Measurements from ENCODE around the gene GNA12.

The GNA12 gene

GRCh38 chr7:2688409-2689342, 155.4 kb downstream of the GNA12 start:
- Histone ChIP-seq H3K36me3 (ENCODE audit: low read depth) (no peaks in the 10 kb centered on the region), H3K4me3 (ENCODE audit: severe bottlenecking) (peak overlapping the region; percentile 16), H3K27me3 (ENCODE audit: insufficient read depth, poor library complexity, severe bottlenecking) (peaks cover 20% of the 10 kb centered on the region), H3K27ac (ENCODE audit: poor library complexity, severe bottlenecking) (no peak overlapping the region), H3K4me1 (ENCODE audit: insufficient read depth, poor library complexity, severe bottlenecking) (no peaks in the 10 kb centered on the region), H3K9me3 (ENCODE audit: severe bottlenecking) (no peaks in the 10 kb centered on the region)
- TF ChIP-seq, protein P1, sequence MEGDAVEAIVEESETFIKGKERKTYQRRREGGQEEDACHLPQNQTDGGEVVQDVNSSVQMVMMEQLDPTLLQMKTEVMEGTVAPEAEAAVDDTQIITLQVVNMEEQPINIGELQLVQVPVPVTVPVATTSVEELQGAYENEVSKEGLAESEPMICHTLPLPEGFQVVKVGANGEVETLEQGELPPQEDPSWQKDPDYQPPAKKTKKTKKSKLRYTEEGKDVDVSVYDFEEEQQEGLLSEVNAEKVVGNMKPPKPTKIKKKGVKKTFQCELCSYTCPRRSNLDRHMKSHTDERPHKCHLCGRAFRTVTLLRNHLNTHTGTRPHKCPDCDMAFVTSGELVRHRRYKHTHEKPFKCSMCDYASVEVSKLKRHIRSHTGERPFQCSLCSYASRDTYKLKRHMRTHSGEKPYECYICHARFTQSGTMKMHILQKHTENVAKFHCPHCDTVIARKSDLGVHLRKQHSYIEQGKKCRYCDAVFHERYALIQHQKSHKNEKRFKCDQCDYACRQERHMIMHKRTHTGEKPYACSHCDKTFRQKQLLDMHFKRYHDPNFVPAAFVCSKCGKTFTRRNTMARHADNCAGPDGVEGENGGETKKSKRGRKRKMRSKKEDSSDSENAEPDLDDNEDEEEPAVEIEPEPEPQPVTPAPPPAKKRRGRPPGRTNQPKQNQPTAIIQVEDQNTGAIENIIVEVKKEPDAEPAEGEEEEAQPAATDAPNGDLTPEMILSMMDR (IDR thresholded peaks at IDR 0.05; ENCODE audit: poor library complexity, severe bottlenecking) = no peak
- DNase-seq (ENCODE audit: low spot score) = no peak
- ATAC-seq (ENCODE audit: low read depth) = 0 out of 3 replicates have a peak, but pooled peaks have one; percentile 24

DNA sequence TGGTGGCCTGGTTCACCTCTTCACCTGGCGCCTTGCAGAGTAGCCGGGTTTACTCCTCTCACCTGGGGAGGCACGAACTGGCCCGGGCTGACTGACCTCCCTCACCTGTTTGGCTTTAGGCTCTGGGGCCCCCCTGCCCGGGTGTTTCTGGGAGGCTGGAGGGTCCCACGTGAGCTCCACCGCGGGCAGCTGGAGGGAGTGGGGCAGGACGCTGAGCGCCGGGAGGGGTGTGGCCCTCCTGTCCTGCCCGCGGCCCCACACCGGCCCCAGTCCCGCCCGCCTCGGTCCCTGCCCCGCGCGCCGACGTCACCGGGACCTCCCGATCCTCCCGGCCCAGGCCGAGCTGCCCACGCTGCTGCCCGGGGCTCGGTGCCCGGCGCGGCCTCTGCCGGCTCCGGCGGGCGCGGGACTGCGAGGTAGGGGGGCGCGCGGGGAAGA, 156.2 kb downstream of the GNA12 start, which contains the start of gene AMZ1:
AMZ1 (plus strand) TSS at position 322 of the 438 bp plus-strand sequence. CDS start 12,250 bp downstream, outside the sequence.
- Histone ChIP-seq H3K27ac (ENCODE audit: poor library complexity, severe bottlenecking) (no peak within 1 kb of the TSS), H3K4me3 (ENCODE audit: severe bottlenecking) (peak within 1 kb of the TSS; percentile 16), H3K36me3 (ENCODE audit: low read depth) (no peaks in the 10 kb centered on the region), H3K9me3 (ENCODE audit: severe bottlenecking) (no peaks in the 10 kb centered on the region), H3K27me3 (ENCODE audit: insufficient read depth, poor library complexity, severe bottlenecking) (peaks cover 20% of the 10 kb centered on the region), H3K4me1 (ENCODE audit: insufficient read depth, poor library complexity, severe bottlenecking) (no peaks in the 10 kb centered on the region)
- TF ChIP-seq, protein P1 (IDR thresholded peaks at IDR 0.05; ENCODE audit: poor library complexity, severe bottlenecking) = no peak
- ATAC-seq (ENCODE audit: low read depth) (peak; percentile 49), DNase-seq (ENCODE audit: low spot score) (no peak)

GRCh38 chr7:2687338-2687869, 156.7 kb downstream of the GNA12 start:
- Histone ChIP-seq H3K27me3 (ENCODE audit: insufficient read depth, poor library complexity, severe bottlenecking) (peaks cover 20% of the 10 kb centered on the region), H3K9me3 (ENCODE audit: severe bottlenecking) (no peaks in the 10 kb centered on the region), H3K27ac (ENCODE audit: poor library complexity, severe bottlenecking) (no peak overlapping the region), H3K36me3 (ENCODE audit: low read depth) (no peaks in the 10 kb centered on the region), H3K4me1 (ENCODE audit: insufficient read depth, poor library complexity, severe bottlenecking) (no peaks in the 10 kb centered on the region), H3K4me3 (ENCODE audit: severe bottlenecking) (no peak overlapping the region)
- ATAC-seq (ENCODE audit: low read depth) (no peak), DNase-seq (ENCODE audit: low spot score) (no peak)
- TF ChIP-seq, protein P1 (IDR thresholded peaks at IDR 0.05; ENCODE audit: poor library complexity, severe bottlenecking) = no peak

DNA sequence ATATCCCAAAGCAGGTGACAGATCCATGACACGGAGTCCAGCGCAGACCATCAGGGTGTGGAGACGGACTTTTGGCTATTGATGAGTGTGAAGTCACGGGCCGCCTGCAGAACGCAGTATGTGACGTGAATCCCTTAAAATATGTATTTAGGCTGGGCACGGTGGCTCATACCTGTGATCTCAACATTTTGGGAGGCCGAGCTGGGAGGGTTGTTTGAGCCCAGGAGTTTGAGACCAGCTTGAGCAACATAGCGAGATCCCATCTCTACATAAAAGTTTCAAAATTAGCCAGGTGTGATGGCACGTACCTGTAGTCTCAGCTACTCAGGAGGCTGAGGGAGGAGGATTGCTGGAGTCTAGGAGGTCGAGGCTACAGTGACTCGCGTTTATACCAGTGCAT, 158.0 kb downstream of the GNA12 start:
- TF ChIP-seq, protein P1 (IDR thresholded peaks at IDR 0.05; ENCODE audit: poor library complexity, severe bottlenecking) = no peak
- H3K9me3 ChIP-seq (ENCODE audit: severe bottlenecking) = no peaks in the 10 kb centered on the region
- H3K36me3 ChIP-seq (ENCODE audit: low read depth) = no peaks in the 10 kb centered on the region
- H3K4me1 ChIP-seq (ENCODE audit: insufficient read depth, poor library complexity, severe bottlenecking) = no peaks in the 10 kb centered on the region
- H3K27ac ChIP-seq (ENCODE audit: poor library complexity, severe bottlenecking) = no peak overlapping the region
- no peak overlapping the region for H3K4me3 ChIP-seq (ENCODE audit: severe bottlenecking)
- ATAC-seq (ENCODE audit: low read depth) (no peak), DNase-seq (ENCODE audit: low spot score) (no peak)
- peaks cover 20% of the 10 kb centered on the region for H3K27me3 ChIP-seq (ENCODE audit: insufficient read depth, poor library complexity, severe bottlenecking)

Measured in RWPE2 (cell line).